Left lobe of liver (tissue), 2 donors: ENCODE measurements around the gene TAC3. TPM values are rescaled to one million over a fixed set of nuclear protein-coding genes. Genes with fewer than 3 reads are reported as not detected.
"Not testable (repeated sequence)": the region's sequence is repeated elsewhere in the genome, so short reads cannot be mapped to it uniquely, and the experiment has no call there.

Experiments
- ATAC-seq: fragments of 200-7000 bp; cut with Tn5 transposase; one replicate; pipeline ENCODE4 v1.9.1; 2020; ENCODE audit warnings: mild to moderate bottlenecking, moderate library complexity
- DNase-seq: peaks from one replicate; pipeline ENCODE4 v3.0.0-alpha.2; 2020; ENCODE audit warnings: low spot score
- total RNA-seq: library from RNA; stranded (reverse); gene quantifications from one replicate; pipeline ENCODE4 v1.2.1, GENCODE V29; 2021
- donor health status: DM: no; HTN: no; CAD: no; lungs with moderate emphysema.
- donor health status: DM: no; HTN: yes; CAD: no.

TAC3 gene
- total RNA-seq: not detected

DNA sequence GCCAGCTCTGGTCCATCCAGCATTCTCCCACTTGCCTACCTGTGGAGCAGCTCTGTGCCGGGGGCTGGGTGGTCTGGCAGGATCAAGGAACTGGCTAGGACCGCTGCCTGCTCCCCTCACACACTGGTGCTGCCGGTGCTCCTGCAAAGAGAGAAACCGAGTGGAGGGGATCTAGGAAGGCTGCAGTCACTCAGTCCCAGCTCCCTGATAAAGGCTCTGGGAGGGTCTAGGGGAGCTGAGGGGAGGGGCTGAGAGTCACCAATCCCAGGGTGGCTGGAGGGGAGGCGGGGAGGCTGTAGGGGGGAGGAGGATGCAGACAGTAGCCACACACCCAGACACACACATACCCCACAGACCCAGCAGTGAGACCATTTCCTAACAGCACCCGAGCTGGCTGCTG is at the start of gene TAC3:
Gene TAC3 (minus strand): TSS at position 182 of the 400 bp plus-strand sequence. CDS start 732 bp downstream, outside the sequence.
- DNase-seq: no peak

DNA sequence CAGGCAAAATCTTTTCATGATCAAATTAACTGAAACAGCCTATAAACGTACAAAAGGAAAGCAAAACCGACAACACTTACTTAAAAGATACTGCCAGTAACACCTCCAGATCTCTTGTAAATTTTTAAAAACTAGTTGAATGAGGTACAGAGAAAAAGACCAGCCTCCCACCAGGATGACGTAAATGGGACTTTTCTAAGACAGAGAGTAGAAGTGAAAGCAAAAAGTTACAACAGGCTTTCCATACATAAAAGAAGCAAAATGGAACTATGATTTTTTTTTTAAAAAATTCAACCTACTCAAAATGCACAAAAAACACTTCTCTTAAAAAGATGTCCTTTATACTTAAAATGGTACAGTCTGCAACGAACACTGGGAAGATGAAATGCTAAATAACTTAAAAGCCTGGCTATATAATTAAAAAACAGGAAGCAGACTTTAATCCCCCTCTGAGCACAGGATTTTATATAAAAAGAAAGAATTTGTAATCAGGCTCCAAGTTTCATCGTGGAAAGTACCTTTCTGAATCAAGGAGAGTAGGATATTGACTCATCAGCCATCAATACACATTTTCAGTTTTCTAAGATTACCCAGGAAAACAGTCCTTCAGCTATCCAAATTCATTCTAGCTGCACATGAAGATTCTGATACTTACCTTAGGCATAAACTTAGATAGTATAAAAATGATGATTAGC is 47.8 kb upstream of the TAC3 start:
- ATAC-seq: no peak
- DNase-seq: no peak

More for the DNA sequence above, at the start of gene TAC3:
- no peak for ATAC-seq

DNA sequence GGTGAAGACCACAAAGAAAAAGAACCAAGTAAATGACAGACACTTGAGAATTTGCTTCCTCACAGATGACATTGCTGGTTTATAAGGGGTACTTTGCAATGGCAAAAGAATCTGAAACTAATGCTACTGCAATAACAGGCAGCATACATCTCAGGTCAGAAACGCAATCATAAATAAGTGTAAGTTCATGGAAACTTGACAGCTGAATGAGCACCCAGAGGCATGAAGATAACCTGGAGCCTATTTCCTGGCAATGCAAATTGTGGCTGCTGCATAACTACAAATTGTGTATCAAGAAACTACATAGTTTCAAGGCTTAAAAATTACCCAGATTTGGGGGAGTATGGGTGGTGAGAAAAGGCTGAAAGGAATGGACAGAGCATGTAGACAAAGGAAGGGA is 42.1 kb upstream of the TAC3 start:
- DNase-seq (no peak), ATAC-seq (no peak)

DNA sequence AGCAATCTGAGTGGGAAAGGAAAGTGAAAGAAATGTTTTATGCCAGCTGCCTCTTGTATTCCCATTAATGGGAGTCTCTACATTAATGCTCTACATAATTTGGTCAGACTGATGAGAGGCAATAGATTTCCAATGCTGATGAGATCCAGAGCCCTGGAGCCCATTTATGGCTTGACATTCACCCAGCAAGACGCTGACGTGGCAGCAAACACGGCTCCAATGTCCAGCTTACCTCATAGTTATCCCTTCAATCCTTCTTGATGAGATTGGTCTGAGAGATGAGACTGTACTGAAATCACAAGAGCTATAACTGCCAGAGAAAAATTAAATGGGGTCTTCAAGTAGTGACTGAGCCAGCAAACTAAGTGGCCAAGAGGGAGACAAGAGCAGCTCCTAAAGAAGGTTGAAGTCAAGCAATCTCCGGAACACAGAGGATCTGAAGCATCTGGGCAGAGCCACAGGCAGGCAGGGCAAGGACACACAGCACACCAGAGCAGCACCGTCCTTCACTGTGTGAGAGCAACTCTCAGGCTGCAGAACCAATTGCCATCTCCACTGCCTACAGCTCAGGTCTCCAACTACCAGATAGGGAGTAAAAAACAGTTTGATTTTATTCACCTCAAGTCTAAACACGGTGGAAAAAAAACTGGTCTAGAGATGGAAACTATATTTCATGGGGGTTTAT is 40.9 kb upstream of the TAC3 start:
- DNase-seq (no peak), ATAC-seq (no peak)

DNA sequence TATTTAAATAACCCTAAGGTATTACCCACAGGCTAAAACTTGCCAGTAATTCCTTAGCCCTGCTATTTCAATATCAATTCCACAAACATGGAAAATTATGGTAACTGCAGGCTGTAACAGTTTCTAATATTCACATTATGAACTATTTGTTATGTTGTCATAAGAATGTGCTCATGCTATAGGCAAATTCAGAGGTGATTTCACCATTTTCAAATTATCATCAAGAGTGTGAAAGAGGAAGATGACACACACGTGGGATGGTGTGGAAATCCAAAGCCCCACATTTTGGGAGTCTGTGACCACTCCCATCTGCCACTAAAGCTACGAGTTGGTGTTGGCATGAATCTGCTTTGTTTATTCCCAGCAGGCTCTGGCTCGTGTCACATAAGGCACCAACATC is 39.5 kb upstream of the TAC3 start:
- ATAC-seq (no peak), DNase-seq (no peak)

DNA sequence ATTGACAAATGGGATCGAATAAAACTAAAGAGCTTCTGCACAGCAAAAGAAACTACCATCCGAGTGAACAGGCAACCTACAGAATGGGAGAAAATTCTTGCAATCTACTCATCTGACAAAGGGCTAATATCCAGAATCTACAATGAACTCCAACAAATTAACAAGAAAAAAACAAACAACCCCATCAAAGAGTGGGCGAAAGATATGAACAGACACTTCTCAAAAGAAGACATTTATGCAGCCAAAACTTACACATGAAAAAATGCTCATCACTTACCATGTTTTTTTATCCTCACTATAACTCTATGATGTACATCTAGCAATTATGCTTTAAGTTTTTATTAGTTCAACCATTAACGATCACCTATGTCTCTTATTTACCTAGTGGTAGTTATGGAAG is 37.6 kb upstream of the TAC3 start:
- ATAC-seq, DNase-seq: not testable (repeated sequence)

DNA sequence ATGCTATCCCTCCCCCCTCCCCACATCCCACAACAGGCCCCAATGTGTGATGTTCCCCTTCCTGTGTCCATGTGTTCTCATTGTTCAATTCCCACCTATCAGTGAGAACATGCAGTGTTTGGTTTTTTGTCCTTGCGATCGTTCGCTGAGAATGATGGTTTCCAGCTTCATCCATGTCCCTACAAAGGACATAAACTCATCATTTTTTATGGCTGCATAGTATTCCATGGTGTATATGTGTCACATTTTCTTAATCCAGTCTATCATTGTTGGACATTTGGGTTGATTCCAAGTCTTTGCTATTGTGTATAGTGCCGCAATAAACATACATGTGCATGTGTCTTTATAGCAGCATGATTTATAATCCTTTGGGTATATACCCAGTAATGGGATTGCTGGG is 36.8 kb upstream of the TAC3 start:
- not testable (repeated sequence) for DNase-seq, ATAC-seq

DNA sequence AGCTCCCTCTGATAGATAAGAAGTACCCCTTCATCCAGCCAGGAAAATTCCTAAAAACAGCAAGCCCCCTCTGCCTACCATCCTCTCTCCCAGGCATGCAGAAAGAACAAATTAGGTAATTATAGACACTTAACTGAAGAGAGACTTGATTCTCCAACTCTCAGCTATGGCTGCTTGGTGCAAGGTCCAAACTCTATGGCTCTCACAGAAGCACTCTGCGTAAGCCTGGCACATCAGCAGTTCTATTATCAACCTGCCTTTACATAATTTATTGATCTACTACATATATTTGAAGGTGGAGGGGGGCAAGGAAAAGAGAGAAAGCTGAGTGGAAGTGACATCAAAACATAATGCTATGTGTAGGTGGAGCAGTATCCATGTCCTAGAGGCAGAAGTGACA is 34.7 kb upstream of the TAC3 start:
- no peak for ATAC-seq
- DNase-seq: no peak

DNA sequence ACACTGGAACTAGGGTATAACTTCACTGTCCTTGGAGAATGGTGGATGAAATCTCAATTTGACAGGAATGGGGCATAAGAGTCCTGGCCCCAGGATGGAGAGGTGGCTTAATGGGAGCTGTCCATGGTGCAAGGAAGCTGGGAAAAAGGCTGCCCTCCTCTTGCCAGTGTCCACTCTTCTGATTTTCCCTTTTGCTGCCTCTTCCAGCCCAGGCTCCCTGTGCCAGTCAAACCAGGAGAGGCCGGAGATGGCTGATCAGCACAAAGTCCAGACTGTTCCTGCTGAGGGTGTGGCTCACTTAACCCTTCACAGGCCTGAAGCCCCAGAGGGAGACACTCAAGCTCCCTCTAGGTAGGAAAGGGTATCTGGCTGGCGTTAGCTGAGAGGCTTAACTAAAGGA is 33.6 kb upstream of the TAC3 start, which contains the start of gene MYO1A:
Gene MYO1A (minus strand): TSS at position 240 of the 400 bp plus-strand sequence. CDS start 1,806 bp downstream, outside the sequence.
- DNase-seq: no peak

DNA sequence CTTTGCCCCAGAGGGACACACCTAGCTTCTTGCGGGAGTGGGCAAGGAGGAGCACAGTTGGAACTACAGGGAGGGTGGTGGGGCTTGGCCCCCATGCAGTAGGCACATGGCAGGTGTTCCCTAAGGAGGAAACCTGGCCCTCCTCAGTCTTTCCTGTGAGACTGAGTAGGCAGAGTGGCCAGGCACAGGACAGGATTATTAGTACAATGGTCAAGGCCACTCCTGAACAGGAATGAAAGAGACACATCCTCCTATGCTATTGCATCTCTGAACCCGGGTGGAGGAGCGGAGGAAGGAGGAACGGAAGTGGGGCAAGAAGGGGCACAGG is 32.8 kb upstream of the TAC3 start:
- no peak for ATAC-seq
- DNase-seq: no peak

More for the DNA sequence above, 33.6 kb upstream of the TAC3 start, which contains the start of gene MYO1A:
- ATAC-seq: peak; percentile 74

DNA sequence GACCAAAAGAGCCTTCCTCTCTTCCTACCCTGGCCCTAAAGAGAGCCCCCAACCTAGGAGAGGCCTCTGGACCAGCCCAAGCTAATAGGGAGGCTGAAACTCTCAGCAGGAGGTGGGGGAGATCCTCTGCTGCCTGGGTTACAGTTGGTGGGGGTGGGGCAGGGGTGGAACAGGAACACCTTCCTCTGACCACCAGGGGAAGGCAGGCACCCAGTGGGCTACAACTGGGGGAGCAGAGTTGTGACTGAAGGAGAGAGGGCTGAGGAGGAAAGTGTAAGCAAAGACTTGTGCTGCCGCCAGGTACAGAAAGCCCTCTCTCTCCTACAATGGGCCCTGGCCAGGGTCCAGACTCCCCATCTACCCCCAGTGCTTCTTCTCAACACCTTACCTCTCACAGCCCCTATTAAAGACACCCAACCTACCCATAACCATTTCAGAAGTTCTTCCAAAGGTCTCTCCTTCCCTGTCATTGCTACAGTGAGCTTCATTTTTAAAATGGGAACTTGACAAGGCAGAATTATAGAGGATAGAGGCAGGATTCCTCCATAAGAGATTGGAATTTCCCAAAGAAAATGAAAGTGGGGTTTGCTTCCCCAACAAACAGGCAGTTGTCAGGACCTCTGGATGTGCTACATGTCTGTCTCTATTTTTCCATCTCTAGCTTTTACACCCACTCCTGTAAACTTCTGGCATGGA is 32.2 kb upstream of the TAC3 start:
- no peak for ATAC-seq
- DNase-seq: no peak

DNA sequence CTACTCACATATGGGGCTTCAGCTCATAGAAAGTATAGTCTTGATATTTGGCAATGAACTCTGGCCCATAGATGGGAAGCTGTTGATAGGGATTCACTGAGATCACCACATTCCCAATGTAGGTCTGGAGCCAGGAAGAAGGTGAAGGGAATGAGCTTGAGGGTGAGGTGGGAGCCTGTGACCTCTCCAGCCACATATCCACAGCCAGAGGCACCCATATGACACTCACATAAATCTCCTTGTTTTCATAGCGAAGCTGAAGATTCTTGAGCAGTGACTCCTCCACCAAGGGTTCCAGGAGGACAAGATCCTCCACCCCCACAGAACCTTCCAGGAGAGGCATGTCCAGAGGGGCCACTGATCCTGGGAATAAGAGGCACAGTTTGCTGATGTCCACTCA is 31.7 kb upstream of the TAC3 start:
- no peak for DNase-seq
- no peak for ATAC-seq

DNA sequence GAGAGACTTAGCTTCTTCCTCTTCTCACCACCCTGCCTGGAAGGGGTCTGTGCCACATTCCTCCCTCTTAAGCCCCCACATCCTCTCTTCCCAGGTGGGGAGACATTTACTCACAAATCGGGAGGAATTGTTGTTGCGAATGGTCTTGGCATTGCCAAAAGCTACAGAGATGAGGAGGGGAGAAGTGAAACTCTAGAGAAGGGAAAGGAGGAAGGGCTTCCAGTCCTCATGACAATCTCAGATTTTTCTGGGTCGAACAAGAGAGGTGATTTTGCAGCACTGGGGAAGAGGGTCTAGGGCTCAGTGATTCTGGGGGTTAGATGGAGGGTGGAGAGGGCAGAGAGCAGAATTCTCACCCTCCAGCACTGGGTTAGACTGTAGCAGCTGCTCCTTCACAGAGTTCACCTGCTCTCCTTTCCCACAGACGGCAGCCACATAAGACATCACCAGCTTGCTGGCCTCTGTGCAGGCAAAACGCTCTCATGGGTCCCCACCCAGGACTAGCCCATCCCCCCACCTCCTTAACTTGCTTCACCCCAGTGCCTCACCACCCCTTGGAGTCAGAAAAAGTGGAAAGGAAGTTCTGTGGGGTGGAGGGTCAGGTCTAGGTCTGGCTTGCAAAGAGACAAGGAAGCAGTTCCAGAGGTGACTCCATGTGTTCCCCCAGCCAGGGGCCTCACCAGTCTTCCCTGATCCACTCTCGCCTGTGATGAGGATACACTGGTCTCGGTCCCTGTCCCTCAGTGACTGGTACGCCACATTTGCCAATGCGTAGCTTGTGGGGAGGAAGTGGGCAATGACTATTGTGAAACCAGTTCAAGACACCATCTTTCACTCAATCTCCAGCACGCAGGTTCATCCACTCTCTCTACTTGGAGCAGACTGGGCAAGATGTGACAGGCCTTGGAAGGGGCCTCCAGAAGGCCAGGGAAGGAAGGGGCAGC is 30.9 kb upstream of the TAC3 start:
- ATAC-seq (peak; percentile 31), DNase-seq (no peak)

DNA sequence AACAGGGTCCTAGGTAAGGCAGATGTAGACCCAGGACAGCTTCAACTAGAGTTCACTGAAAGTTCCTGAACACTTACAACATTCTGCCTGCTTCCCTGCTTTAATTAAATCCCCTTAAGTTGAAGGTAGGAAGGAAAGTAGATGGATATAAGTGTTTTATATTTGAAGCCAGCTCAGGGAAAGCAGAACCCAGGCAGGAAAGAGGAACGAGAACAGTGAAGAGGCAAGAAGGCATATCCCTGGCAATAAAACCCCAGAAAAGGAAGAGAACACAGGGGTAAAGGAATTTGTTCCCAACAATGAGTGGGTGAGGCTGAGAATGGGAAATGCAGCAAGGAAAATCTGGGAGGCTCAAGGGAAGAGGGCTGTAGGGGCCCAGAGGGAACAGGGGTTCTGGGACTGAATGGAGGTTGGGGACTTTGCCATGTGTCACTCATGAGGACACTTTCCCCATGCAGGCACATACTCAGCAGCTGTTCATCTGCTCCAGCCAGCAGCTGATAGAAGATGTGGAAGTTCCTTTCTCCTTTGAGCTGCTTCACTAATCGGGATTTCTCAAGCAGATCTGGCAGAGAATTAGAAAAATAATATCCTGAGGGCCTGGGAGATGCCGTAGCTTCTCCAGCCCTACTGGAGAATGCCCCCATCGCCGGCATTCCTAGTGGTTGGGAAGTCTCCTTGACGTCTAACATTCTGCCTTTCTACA is 29.9 kb upstream of the TAC3 start:
- ATAC-seq: no peak
- no peak for DNase-seq

DNA sequence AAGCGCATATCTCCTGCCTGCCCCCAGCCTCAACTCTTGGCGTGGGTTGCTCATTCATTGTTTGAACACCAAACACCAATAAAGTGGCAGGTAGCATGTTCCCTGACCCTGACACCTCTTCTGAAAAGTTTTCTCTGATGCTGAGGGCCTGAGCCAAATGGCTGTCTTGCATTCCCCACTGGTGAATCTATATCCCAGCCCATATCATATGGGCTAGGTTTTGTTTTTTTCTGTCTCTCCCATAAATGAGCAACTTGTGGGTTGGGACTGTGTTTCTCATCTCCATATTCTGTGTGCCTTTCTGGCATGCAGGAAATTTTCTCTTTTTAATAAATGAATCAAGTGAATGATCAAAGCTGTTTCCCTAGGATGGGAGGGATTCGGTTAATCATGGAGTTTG is 28.6 kb upstream of the TAC3 start:
- DNase-seq (no peak), ATAC-seq (no peak)

DNA sequence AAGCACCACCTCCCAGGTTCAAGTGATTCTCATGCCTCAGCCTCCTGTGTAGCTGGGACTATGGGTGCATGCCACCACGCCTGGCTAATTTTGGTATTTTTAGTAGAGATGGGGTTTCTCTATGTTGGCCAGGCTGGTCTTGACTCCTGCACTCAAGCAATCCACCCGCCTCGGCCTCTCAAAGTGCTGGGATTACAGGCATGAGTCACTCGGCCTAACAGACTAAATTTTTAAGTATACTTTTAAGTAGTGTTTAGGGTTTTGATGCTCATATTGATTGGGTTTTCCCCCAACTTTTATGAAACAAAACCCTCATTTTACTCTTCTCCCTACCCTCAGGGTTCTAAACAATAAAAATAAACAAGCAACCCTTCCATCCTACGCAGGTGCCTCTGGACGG is 28.1 kb upstream of the TAC3 start:
- DNase-seq (no peak), ATAC-seq (no peak)

DNA sequence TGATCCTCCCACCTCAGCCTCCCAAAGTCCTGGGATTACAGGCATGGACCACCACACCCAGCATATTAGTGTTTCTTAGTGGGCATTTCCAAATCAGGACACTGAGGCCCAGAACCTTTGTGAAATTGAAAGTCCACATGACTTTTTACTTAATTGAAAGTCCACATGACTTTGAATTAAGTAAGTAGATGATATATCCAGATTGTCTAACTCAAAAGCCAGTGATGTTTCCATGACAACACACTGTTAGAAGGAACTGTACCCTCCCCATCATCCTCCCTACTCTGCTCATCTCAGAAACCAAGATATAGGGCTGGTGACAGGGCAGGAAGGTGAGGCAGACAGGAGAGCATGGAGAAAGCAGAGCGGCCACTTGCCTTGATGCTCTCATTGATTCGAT is 26.4 kb upstream of the TAC3 start:
- ATAC-seq (no peak), DNase-seq (no peak)

DNA sequence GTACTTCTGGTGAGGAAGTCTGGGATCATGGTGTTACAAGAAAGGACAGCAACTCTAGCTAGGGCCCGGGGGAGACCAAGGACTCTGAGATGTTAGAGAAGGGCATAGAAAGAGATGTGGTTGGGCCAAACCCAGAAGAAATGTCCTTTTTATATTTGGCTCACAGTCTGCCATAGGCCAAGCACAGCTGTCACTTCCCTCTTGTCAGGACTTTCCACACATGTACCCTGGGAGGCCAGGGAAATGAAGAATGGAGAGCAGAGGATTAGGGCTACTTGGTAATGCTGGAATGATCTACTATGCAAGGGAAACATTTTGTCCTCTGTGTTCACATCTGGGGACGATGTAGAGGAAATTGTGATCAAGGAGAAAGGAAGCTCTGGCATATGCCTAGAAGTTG is 24.4 kb upstream of the TAC3 start:
- ATAC-seq: no peak
- no peak for DNase-seq

DNA sequence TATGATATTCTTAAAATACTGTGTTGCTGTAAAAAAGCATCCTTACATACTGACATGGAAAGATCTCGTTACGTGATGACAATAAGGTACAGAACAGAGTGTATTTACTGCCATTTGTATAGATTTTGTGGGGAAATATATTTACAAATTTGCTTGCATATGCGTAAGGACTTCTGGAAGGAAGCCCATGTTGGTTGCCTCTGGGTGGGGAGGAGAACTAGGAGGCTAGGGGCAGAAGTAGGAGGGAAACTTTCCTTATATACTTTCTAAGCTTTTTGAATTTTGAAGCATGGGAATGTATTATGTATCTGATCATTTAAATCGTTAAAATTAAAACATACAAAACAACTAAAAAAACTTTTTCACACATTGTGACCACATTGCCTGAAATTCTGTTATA is 23.9 kb upstream of the TAC3 start:
- no peak for DNase-seq
- ATAC-seq: no peak
